Chondrocyte (in vitro differentiated cells): ENCODE results near the gene RMND1. TPM values are rescaled to one million over a fixed set of nuclear protein-coding genes. Genes with fewer than 3 reads are reported as not detected.
A peak's percentile ranks its signal among the peaks of the same experiment; 100 is the strongest.

Experiments used
- DNase-seq: peaks from one replicate; pipeline ENCODE4 v3.0.0; 2021; ENCODE audit warnings: mixed read lengths, low spot score
- H3K27ac Mint-ChIP-seq: one replicate; pipeline ENCODE4 v1.8.0; 2021; ENCODE audit warnings: mild to moderate bottlenecking, moderate library complexity, mixed read lengths; ENCODE audit not compliant: unreplicated experiment
- H3K27me3 Mint-ChIP-seq: 2 replicates; pipeline ENCODE4 v1.8.0; 2021; ENCODE audit warnings: low read depth, mixed read lengths
- H3K36me3 Mint-ChIP-seq: 2 replicates; pipeline ENCODE4 v1.8.0; 2021; ENCODE audit warnings: low read depth, mixed read lengths
- H3K4me1 Mint-ChIP-seq: 2 replicates; pipeline ENCODE4 v1.8.0; 2021; ENCODE audit warnings: low read depth, mild to moderate bottlenecking, mixed read lengths
- H3K4me3 Mint-ChIP-seq: one replicate; pipeline ENCODE4 v1.8.0; 2021; ENCODE audit warnings: mild to moderate bottlenecking, moderate library complexity, mixed read lengths; ENCODE audit not compliant: unreplicated experiment
- H3K9me3 Mint-ChIP-seq: 2 replicates; pipeline ENCODE4 v1.8.0; 2021; ENCODE audit warnings: low read depth, mixed read lengths
- CTCF ChIP-seq: fragments of 200-600 bp; sonication (generic); IDR thresholded peaks from 2 replicates; pipeline ENCODE4 v1.5.0; 2021; ENCODE audit warnings: antibody characterized with exemption, mild to moderate bottlenecking, moderate library complexity
- total RNA-seq: library from RNA; stranded (reverse); gene quantifications from 3 replicates; pipeline ENCODE4 v1.2.1, GENCODE V29; 2021

RMND1 gene
- total RNA-seq, 1 donor from 2014 or later = 42.5 TPM

GRCh38 chr6:151494936-151495320 lies 43.0 kb upstream of the RMND1 start:
- Mint-ChIP-seq H3K27me3 (peaks cover 2% of the 10 kb centered on the region), H3K36me3 (no peaks in the 10 kb centered on the region), H3K9me3 (no peaks in the 10 kb centered on the region), H3K4me1 (peaks cover 18% of the 10 kb centered on the region), H3K27ac (peak overlapping the region; percentile 74), H3K4me3 (peak overlapping the region; percentile 76)
- no peak for DNase-seq
- no peak for TF ChIP-seq CTCF

- no peak for DNase-seq
- peaks cover 2% of the 10 kb centered on the region for H3K27me3 Mint-ChIP-seq
- no peaks in the 10 kb centered on the region for H3K9me3 Mint-ChIP-seq
Observed at GRCh38 chr6:151494235-151494935, 42.5 kb upstream of the RMND1 start.

GRCh38 chr6:151493804-151494234 lies 41.9 kb upstream of the RMND1 start, which contains the start of gene CCDC170:
Gene CCDC170, plus strand, starts transcription at chr6:151494017. Its CDS starts 112 bp downstream, at chr6:151494129.
- no peak for TF ChIP-seq CTCF
- peak within 1 kb of the TSS; percentile 76 for H3K4me3 Mint-ChIP-seq
- no peaks in the 10 kb centered on the region for H3K36me3 Mint-ChIP-seq
- H3K27me3 Mint-ChIP-seq = peaks cover 4% of the 10 kb centered on the region
- no peaks in the 10 kb centered on the region for H3K9me3 Mint-ChIP-seq
- H3K4me1 Mint-ChIP-seq = peaks cover 18% of the 10 kb centered on the region
- DNase-seq = no peak
- H3K27ac Mint-ChIP-seq = peak within 1 kb of the TSS; percentile 74

More at GRCh38 chr6:151494235-151494935, 42.5 kb upstream of the RMND1 start:
- Mint-ChIP-seq H3K4me3 (peak overlapping the region; percentile 76), H3K27ac (peak overlapping the region; percentile 74), H3K36me3 (no peaks in the 10 kb centered on the region), H3K4me1 (peaks cover 18% of the 10 kb centered on the region)
- peak; percentile 6 for TF ChIP-seq CTCF

GRCh38 chr6:151493161-151493803 lies 41.4 kb upstream of the RMND1 start:
- no peak for TF ChIP-seq CTCF
- Mint-ChIP-seq H3K9me3 (no peaks in the 10 kb centered on the region), H3K27ac (no peak overlapping the region), H3K27me3 (peaks cover 4% of the 10 kb centered on the region), H3K36me3 (no peaks in the 10 kb centered on the region), H3K4me3 (peak overlapping the region; percentile 64), H3K4me1 (peaks cover 18% of the 10 kb centered on the region)
- no peak for DNase-seq

- Mint-ChIP-seq H3K27me3 (peaks cover 4% of the 10 kb centered on the region), H3K4me1 (peaks cover 18% of the 10 kb centered on the region), H3K9me3 (no peaks in the 10 kb centered on the region), H3K27ac (no peak overlapping the region), H3K36me3 (no peaks in the 10 kb centered on the region), H3K4me3 (no peak overlapping the region)
- no peak for TF ChIP-seq CTCF
- DNase-seq = no peak
Observed at GRCh38 chr6:151490996-151491395, 39.1 kb upstream of the RMND1 start.
